SW 1271 (cell line): Measurements from ENCODE around the gene NCAM2.
"Not testable (repeated sequence)": the region's sequence is repeated elsewhere in the genome, so short reads cannot be mapped to it uniquely, and the experiment has no call there.

ENCODE experiments used
- DNase-seq, 2 experiments: peaks; one replicate each; lab custom pipeline; 2025; lab: John Stamatoyannopoulos, UW

Gene NCAM2

DNA sequence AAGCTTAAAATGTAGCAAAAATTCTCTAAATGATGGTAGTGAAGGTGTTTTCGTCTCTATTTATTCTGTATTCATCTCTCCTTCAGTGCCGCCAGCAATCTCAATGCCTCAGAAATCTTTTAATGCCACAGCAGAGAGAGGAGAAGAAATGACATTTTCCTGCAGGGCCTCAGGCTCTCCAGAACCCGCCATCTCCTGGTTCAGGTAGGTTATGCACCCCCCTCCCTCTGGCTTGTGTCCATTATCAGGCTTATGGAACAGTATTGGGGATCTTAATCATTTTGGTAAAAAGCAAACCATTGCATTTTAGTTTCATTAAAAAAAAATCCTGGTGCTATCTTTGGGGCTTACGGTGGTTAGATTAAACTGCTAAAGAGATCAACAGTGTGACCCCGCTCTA lies 326.1 kb downstream of the NCAM2 start:
- DNase-seq = no peak

DNA sequence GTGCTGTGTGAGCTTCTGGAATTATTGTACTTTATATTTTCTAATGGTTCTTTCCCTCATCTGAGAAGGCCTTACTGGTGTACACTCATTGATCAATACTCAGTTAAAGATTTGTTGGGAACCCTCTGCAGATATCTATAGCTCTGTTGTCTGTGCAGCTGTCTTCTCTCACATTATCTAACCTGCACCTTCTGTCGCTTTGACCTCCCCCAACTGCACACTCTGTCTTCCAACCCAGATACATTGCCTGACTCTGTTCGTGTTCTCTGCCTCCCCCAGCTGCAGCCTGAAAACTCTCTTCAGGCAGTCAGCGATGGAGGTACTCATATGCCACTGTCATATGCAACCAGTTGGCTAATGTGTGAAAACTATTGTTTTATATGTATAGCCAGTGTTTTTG lies 334.3 kb downstream of the NCAM2 start:
- DNase-seq = no peak

DNA sequence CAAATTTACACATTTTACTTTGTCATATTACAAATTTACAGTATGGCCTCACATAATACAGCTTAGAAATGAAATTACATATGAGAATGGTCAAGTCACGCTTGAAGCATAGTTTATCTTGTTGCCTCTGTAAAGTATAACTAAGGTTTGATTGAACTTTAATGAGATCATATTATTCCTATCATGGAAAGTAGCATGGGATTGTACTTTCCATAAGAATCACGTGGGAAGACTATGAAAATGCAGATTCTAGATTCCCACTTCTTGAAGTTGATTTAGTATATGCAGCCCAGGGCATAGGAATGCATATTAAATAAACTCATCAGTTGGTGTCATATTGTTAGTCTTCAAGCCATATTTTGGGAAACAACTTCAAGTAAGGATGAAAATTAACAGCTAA lies 342.8 kb downstream of the NCAM2 start:
- DNase-seq = no peak

DNA sequence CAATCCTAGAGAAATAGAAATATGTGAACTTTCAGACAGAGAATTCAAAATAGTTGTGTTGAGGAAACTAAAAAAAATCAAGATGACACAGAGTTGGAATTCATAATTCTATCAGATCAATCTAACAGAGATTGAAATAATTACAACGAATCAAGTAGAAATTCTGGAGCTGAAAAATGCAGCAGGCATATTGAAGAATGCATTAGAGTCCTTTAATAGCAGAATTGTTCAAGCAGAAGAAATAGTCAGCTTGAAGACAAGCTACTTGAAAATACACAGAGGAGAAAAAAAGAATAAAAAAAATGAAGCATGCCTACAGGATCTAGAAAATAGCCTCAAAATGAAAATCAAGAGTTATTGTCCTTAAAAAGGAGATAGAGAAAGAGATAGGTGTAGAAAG lies 347.1 kb downstream of the NCAM2 start:
- no peak for DNase-seq

DNA sequence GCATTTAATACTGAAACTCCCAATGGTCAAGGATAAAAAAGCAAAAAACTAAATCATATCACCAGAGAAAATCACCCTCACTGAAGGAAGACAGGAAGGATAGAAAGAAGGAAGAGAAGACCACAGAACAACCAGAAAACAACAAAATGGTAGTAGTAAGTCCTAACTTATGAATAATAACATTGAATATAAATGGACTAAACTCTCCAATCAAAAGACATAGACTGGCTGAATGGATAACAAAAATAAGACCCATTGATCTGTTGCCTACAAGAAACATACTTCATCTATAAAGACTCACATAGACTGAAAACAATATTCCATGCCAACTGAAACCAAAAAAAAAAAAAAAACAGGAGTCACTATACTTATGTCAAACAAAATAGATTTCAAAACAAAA lies 347.7 kb downstream of the NCAM2 start:
- no peak for DNase-seq

DNA sequence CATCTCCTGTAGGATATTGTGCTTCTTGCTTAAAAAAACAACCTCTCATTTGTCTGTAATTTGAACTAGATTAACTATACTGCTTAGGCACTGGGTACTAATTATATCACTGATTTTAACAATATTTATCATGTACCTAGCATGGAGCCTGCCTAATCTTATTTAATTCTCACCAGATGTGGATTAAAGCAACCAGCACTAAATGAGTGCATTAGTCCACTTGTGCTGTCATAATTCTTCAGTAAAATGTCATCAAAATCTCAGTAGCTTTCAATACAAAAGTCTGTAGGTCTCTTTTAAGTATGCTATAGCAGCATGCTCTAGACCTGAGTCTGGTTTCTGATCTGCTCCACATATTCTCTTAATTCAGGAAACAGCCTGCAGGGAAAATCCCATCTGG lies 368.1 kb downstream of the NCAM2 start:
- no peak for DNase-seq

DNA sequence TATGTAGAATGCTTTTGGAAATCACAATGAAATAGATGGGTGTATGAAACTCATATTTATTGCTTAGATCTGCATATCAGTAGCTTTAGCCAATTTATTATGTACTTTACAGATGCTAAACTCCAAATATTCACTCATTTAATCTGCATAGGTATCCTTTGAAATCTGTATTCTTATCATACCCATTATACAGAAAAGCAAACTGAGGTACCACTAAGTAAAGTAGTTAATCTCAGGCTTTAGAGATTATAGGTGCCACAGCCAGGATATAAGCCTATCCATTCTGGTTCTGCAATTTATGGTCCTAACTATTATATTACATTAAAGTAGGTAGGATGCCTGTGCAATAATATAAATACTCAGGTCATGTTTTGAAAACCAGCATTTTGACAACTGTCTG lies 369.4 kb downstream of the NCAM2 start:
- no peak for DNase-seq

DNA sequence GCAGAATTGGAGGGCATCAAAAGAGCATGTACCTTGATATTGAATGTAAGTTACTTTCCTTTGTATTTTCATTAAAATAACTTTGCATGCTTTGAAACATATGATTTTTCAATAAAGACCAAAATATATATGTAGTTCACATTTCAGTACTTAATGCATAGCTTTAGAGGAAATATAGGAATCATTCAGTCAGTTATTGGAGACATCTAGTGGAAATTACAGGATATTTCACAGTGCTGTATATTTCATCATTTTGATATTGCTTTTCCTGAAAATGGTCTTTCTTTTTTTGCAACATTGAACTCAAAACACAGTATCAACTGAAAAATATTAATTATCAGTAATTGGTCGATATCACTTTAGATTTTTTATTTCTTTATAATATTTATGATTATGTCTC lies 375.8 kb downstream of the NCAM2 start:
- no peak for DNase-seq

DNA sequence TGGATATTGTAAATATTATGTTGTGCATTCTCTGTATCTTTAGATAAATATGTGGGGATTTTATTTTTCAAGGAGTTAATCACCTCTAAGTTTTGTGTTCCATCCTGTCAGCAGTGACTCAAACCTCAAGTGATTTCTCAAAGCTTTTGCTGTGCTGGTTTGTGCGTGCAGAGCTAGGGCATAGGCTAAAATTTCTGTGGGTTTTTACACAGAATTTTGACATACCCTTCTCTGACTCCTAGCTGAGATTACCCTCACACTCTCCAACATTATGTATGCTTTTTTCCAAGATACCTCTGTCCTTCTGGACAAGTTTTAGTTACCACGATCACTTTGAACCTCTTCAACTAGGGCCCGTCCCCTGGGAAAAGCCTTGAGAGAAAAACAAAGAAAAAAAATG lies 384.9 kb downstream of the NCAM2 start:
- no peak for DNase-seq

DNA sequence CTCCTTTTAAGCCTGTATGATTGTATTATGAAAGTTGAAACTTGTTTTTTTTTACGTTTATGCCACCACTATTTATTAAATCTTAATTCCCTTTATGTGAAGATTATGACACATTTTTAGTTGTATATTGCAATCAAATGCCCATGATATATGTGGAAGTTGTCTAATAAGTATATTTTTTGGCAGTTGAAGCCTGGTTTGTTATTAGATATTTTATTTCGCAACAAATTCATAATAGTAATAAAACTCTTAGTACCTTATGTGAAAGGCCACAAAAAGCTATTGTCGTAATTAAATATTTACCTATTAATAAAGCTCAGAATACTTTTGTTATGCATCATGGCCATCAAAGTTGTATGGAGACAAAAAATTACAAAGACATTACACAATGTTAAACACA lies 386.8 kb downstream of the NCAM2 start:
- no peak for DNase-seq

DNA sequence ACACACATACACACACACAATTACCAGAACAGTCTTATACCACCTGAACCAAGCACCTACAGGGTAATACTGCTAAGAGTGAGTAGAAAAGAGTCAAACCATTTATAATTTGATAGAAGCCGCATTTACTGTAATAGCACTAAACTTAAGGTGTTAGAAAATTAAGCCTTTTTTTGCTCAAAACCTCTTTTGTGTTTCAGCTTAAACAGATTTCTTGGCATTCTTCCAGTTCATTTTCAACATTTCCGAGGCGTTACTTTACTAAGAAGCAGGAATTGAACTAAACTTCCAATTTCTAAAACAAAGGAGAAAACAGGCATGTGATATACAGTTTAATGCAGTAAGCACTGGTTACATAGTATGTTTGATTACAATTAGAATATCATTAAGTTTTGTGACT lies 387.2 kb downstream of the NCAM2 start:
- no peak for DNase-seq

DNA sequence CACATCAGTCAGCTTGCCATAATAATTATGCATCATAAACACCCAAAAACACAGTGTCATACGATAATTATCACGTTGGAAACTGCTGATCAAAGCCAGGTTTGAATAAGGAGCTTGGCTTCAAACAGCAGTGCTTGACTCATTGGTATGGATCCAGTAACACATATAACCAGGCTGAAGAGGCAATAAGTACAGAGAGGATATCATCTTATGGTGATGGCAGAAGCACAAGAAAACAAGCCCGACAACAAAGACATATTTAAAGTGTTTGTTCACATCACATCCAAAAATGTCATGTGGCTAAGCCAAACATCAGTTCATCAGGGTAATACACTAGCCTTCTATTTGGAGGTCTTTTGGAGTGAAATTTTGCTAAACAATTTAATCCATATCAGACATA lies 389.7 kb downstream of the NCAM2 start:
- no peak for DNase-seq

DNA sequence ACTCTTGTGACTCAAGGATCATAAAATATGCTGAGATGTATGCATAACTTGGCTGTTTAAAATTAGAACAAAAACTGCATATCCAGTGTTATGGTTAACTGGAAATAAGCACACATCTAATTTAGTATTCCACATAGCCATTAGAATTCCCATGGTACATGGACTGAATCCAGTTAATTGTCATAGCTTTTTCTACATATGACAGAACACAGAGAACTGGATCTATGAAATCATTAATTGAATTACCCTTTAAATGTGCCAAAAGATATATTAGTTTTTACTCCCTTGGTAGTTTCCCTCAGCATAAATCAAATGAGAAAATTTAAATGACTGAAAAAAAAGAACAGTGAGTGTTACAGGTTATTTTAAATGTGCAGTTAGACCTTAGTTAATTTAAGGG lies 395.9 kb downstream of the NCAM2 start:
- no peak for DNase-seq

DNA sequence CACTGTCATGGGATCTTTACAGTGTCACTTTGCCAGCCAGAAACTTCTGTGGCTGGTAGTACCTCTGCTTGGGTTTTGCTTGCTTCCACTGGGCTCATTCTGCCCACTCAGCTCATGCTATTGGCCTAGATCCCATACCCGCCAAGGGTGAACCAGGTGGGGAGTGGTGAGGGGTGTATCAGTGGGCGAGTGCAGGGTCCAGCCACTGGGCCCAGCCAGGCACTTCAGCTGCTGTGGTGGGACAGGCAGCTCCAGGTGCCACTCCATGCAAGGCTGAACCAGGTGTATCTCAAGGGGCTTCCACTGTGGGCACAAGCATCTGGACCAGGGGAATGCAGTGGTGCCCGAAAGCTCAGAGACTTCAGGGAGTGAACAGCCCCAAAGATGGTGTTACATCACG lies 398.2 kb downstream of the NCAM2 start:
- DNase-seq = no peak

DNA sequence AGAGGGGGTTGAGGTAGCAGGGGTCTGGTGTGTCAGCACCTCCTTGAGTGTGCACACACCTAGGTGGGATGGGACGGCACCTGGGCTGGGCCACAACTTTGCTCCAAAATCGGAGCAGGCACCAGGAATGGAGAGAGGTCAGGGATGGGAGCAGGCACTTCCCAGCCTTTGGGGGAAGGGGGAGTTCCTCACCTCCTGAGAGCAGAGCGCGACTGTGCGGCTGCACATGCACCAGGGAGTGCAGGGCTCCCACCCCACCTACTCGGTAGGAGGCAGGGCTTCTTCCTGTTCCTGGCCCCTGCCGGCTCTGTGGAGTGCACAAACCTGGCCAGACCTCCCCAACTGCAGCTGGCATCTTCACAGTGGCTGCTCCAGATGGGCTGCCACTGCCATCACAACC lies 399.3 kb downstream of the NCAM2 start:
- no peak for DNase-seq

DNA sequence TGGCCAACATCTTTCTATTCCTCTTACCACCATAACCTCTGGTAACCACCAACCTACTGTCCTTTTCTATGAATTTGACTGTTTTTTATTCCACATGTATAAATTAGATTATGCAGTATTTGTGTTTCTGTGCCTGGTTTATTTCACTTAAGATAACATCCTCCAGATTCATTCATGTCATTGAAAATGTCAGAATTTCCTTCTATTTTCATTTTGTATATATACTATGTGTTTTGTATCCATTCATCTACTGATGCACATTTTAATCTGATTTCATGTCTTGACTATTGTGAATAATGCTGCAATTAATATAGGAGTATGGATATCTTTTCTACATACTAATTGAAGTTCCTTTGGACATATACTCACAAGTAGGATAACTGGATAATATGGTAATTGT lies 403.2 kb downstream of the NCAM2 start:
- DNase-seq = no peak

DNA sequence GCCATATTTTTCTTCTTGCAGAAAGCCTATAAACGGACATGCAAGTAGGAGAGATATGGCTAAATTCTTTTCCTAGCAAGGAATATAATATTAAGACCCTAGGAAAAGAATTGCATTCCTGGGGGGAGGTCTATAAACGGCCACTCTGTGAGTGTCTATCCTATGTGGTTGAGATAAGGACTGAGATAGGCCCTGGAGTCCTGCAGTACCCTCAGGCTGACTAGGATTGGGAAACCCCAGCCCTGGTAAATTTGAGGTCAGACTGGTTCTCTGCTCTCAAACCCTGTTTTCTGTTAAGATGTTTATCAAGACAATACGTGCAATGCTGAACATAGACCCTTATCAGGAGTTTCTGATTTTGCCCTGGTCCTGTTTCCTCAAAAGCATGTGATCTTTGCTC lies 404.0 kb downstream of the NCAM2 start:
- not testable (repeated sequence) for DNase-seq

DNA sequence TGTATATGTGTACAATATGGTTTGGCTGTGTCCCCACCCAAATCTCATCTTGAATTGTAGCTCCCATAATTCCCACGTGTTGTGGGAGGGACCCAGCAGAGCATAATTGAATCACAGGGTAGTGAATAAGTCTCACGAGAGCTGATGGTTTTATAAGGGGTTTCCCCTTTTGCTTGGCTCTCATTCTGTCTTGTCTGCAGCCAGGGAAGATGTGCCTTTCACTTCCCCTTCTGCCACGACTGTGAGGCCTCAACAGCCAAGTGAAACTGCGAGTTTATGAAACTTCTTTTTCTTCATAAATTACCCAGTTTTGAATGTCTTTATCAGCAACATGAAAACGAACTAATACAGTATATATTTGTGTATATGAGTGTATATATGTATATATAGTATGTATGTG lies 406.1 kb downstream of the NCAM2 start:
- DNase-seq = not testable (repeated sequence)

DNA sequence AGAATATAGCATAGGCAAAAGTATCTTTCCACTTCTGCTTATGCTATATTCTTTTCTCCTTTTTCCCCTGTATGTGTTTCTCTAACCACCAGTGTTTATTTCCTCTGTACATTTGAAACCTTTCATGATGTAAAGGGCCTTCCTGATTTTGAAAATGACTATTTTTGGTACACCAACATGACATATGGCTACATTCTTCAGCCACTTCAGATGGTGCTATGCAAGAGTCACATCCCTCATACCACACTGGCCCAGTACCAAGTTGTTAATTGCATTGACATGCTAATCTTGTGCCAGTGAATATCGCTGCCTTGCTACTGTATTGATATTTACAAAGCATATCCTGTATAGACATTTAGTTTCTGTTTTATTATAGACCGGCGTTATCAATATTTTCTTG lies 408.7 kb downstream of the NCAM2 start:
- no peak for DNase-seq

DNA sequence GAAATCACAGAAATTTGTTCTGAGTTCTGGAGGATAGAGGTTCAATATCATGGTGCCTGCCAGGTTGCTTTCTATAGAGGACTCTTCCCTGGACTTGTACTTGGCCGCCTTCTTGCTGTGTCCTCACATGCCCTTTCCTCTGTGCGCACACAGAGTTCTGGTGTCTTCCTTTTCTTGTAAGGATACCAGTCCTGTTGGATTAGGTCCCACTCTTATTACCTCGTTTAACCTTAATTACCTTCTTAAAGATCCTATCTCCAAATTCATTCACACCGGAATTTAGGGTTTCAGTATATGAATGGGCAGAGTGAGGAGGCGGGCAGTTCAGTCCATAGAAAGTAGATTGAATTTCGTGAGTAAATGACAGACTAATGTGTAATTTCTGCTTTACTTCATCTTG lies 413.9 kb downstream of the NCAM2 start:
- no peak for DNase-seq

DNA sequence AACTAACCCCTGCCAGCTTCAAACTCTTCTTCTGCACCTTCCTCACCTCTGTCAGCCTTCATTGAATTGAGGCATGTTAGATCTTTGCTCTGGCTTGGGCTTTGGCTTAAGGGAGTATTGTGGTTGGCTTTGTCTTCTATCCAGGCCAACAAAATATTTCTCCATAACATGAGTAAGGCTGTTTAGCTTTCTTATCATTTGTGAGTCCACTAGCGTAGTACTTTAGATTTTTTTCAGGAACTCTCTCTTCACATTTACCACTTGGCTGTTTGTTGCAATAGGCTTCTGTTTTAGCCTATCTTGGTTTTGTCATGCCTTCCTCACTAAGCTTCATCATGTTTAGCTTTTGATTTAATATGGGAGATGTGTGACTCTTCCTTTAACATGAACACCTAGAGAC lies 417.5 kb downstream of the NCAM2 start:
- DNase-seq = no peak

DNA sequence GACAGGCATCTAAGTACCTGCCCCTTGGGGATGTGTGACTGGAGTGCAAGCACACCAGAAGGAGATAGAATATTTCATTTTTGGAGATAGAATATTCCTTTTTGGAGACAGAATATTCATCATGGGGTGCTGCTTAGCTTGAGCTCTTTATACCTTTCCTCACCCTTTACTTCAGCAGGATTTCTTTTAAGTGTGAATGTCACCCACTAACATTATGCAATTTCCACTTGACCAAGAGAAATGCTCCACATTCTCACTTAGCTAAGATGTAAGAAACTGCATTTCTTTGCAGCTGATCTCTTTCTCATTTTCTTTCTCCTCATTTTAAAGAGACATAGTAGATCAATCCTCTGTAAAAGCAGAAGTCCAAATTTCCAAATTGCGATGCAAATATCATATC lies 436.7 kb downstream of the NCAM2 start:
- DNase-seq = no peak

DNA sequence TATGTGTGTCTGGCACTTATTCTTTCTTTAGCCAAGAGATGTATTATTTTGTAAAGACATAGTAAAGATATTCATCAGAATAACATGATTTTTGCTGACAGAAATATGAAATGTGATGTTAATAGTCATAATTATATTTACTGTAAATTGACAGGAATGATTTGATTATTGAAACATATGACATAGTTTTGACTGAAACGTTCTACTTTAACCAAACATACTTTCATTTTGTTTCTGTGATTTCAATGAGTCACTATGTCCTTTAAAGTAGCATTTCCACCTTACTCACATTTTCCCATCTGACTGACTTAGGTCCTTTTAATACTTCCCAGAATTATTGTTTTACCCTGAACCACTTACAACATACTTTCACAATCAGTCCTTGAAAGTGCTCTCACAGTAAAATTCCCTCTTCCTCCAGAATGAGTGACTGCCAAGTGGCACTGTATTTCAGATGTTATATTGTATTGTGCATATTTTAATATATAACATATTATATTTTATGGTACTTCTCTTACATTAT lies 437.9 kb downstream of the NCAM2 start:
- DNase-seq = no peak

DNA sequence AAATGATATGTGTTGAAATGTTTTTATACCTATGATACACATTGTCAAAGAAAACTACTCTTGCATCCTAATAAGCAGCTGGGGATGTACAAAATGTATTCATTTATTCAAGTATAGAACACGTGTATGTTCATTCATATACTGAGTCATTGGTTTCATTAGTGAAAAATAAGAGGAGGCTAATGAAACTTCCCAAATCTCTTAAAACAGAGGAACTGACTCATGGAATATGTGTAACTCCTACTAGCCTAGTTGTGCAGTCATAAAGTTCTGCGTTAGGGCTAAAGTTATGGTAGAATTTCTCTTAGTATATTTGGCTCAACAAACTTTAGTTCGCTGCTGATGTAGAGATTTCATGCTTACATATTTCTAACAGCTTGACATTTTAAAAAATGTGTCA lies 441.6 kb downstream of the NCAM2 start:
- no peak for DNase-seq

DNA sequence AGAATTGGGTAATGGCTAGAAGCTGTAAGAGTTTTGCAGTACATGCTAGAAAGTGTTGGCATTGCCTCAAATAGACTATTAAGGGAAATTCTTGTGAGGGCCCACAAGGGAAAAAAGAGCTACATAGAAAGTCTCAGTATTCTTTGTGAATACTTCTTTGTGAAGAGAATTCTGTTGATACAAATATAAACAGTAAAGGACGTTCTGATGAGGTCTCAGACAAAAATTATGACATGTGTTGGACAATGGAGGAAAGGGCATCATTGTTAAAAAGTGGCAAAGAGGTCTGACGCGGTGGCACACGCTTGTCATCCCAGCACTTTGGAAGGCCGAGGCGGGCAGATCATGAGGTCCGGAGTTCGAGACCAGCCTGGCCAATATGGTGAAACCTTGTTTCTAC lies 458.9 kb downstream of the NCAM2 start:
- no peak for DNase-seq
